ENCODE results near the gene ZNRF4. TPM values are rescaled to one million over a fixed set of nuclear protein-coding genes. Genes with fewer than 3 reads are reported as not detected.

ZNRF4 gene
- total and polyA plus RNA-seq, 2 of the 8 experiments (the other 6 are each of a cell fraction or from before 2014, with no cell fraction given), result not detected

GRCh38 chr19:5503598-5503997 is 48.4 kb downstream of the ZNRF4 start:
- Histone ChIP-seq H3K18ac (ENCODE audit: extremely low read depth, low read length) (no peak overlapping the region), H2BK20ac (ENCODE audit: low read length) (no peak overlapping the region), H2BK120ac (replicated peaks; ENCODE audit: low read depth, low read length) (no peak overlapping the region), H3K27ac (ENCODE audit: low read depth, low read length) (no peak overlapping the region), H2AK5ac (ENCODE audit: low read depth, low read length) (no peak overlapping the region), H3K4ac (replicated peaks; ENCODE audit: insufficient read length, low read depth, low read length) (no peak overlapping the region), H3K23me2 (ENCODE audit: low read depth, low read length) (no peaks in the 10 kb centered on the region), H4K8ac (ENCODE audit: extremely low read depth, insufficient read depth, low read length) (no peak overlapping the region), H3K79me1 (ENCODE audit: low read depth, low read length) (no peaks in the 10 kb centered on the region), H3K23ac (ENCODE audit: insufficient read length) (no peak overlapping the region), H3K14ac (ENCODE audit: insufficient read length) (no peak overlapping the region), H3K36me3 (ENCODE audit: control insufficient read depth in 2 of 4, insufficient read depth in 4 of 4, low read length in 3 of 4) (no peaks in the 10 kb centered on the region), H3K79me2 (ENCODE audit: control insufficient read depth in 1 of 2, insufficient read depth in 2 of 2, low read length in 2 of 2) (no peaks in the 10 kb centered on the region), H3K56ac (replicated peaks; ENCODE audit: insufficient read length, low read depth, low read length) (no peak overlapping the region), H3K27me3 (replicated peaks in 1 of 4; ENCODE audit: control insufficient read depth in 3 of 4, extremely low read depth in 1 of 4, insufficient read depth in 3 of 4, low read length in 3 of 4) (peaks cover 12 to 32% (median 26%) of the 10 kb centered on the region in 4 experiments), H2BK15ac (ENCODE audit: low read length) (no peak overlapping the region), H3K9me3 (ENCODE audit: insufficient read depth in 2 of 2, low read depth in 1 of 2, low read length in 1 of 2) (peaks cover 12 to 20% of the 10 kb centered on the region in 2 experiments; a peak in 3 of 4 replicates), H2BK12ac (ENCODE audit: low read depth, low read length) (no peak overlapping the region), H4K5ac (ENCODE audit: insufficient read length, low read depth, low read length) (no peak overlapping the region), H2BK5ac (ENCODE audit: low read depth, low read length) (no peak overlapping the region), H4K20me1 (replicated peaks in 1 of 2; ENCODE audit: control insufficient read depth in 1 of 2, insufficient read depth in 2 of 2, low read length in 2 of 2) (peaks cover 0 to 4% of the 10 kb centered on the region in 2 experiments), H3K4me2 (ENCODE audit: insufficient read depth in 1 of 2, low read depth in 2 of 2, low read length in 2 of 2) (no peak overlapping the region), H3K4me1 (replicated peaks in 1 of 4; ENCODE audit: control insufficient read depth in 3 of 4, insufficient read depth in 4 of 4, low read length in 3 of 4) (peaks cover 0 to 3% (median 1%) of the 10 kb centered on the region in 4 experiments; a peak in 5 of 7 replicates), H4K91ac (replicated peaks; ENCODE audit: insufficient read length, low read length) (no peak overlapping the region), H3K9ac (replicated peaks in 1 of 4; ENCODE audit: extremely low read depth in 1 of 4, low read depth in 3 of 4, low read length in 3 of 4) (no peak overlapping the region), H2AFZ (ENCODE audit: low read length) (no peak overlapping the region), H3K4me3 (ENCODE audit: extremely low read depth in 1 of 4, insufficient read depth in 2 of 4, low read depth in 3 of 4, low read length in 4 of 4) (no peak overlapping the region)
- CTCF ChIA-PET (ENCODE audit: partially characterized antibody), result interaction anchor here (0.6 to 5.0 kb wide), 21 partner anchors 9 to 372 kb away, joined by 3 to 58 read pairs (median 5); no protein-coding TSS in a partner anchor
- FAIRE-seq, result no peak
- POLR2A ChIA-PET (ENCODE audit: partially characterized antibody), result interaction anchor here (1.1 kb wide), 1 partner anchor 75 kb away, joined by 4 read pairs; no protein-coding TSS in a partner anchor
- DNase-seq (ENCODE audit: low read depth in 1 of 2, low spot score in 2 of 2), result no peak
- TF ChIP-seq RXRA (IDR thresholded peaks at IDR 0.05; ENCODE audit: insufficient read depth, low read depth, low read length), result no peak
- no peak for TF ChIP-seq CTBP2 (IDR thresholded peaks at IDR 0.05; ENCODE audit: borderline replicate concordance, insufficient read depth, insufficient read length, low read length)
- peak in 2 of 3 experiments; percentile 32 to 55; a peak in 3 of 4 replicates for TF ChIP-seq CTCF (IDR thresholded peaks at IDR 0.05; ENCODE audit: control extremely low read depth in 1 of 3, insufficient read depth in 1 of 3, low read depth in 1 of 3, low read length in 3 of 3)
- no peak for TF ChIP-seq TBP (IDR thresholded peaks at IDR 0.05; ENCODE audit: low read depth, low read length)
- TF ChIP-seq BRCA1 (IDR thresholded peaks at IDR 0.05; ENCODE audit: low read depth, low read length), result no peak
- 33% methylated on average over 1 of the region's 1 CpG; no CpG with 5 or more reads in 1 of the 2 experiments for WGBS, 2 experiments (ENCODE audit: extremely low coverage in 1 of 2, insufficient coverage in 1 of 2, insufficient read length in 1 of 2, insufficient replicate concordance in 2 of 2, low coverage in 1 of 2, low lambda C conversion rate in 2 of 2, missing lambda C conversion rate in 1 of 2)
